Breast epithelium (tissue), 4 donors: ENCODE measurements around the gene AOC1. TPM values are rescaled to one million over a fixed set of nuclear protein-coding genes. Genes with fewer than 3 reads are reported as not detected.

Source experiments
- DNase-seq, 2 donors: peaks; one replicate each; pipeline ENCODE4 v3.0.0-alpha.2; 2019; ENCODE audit warnings: low spot score in 2 of 2
- H3K27ac ChIP-seq, 2 donors: fragments of 200-600 bp; sonication (generic) in 1 of 2; one replicate each; pipeline ENCODE4 v1.5.1; 2016 to 2019; ENCODE audit warnings: mild to moderate bottlenecking in 1 of 2
- H3K27me3 ChIP-seq, 2 donors: fragments of 200-600 bp; sonication (generic) in 1 of 2; one replicate each; pipeline versions ENCODE4 v1.5.1 to v1.6.0; 2017 to 2019; ENCODE audit warnings: control low read depth in 1 of 2, mild to moderate bottlenecking in 1 of 2
- H3K36me3 ChIP-seq: fragments of 200-600 bp; one replicate; pipeline ENCODE4 v1.5.1; 2019
- H3K4me1 ChIP-seq, 2 donors: fragments of 200-600 bp; sonication (generic); one replicate each; pipeline ENCODE4 v1.5.1; 2016 to 2019; ENCODE audit warnings: control low read depth in 1 of 2
- H3K4me3 ChIP-seq, 3 donors: fragments of 200-600 bp; sonication (generic); 1 replicate in 2 of 3; 2 replicates in 1 of 3; pipeline ENCODE4 v1.5.1; 2016 to 2019; ENCODE audit warnings: mild to moderate bottlenecking in 3 of 3, moderate library complexity in 2 of 3
- H3K9me3 ChIP-seq, 2 donors: fragments of 200-600 bp; sonication (generic) in 1 of 2; one replicate each; pipeline ENCODE4 v1.5.1; 2016 to 2019; ENCODE audit warnings: control low read depth in 1 of 2
- POLR2A ChIP-seq: fragments of 450-650 bp; IDR thresholded peaks from one replicate; pipeline ENCODE4 v1.6.1; 2016; ENCODE audit warnings: antibody characterized with exemption, mild to moderate bottlenecking, moderate library complexity
- POLR2AphosphoS5 ChIP-seq, 3 donors: sonication (generic); formaldehyde crosslinking; IDR thresholded peaks; one replicate each; pipeline ENCODE4 v1.6.1; 2017; ENCODE audit warnings: antibody characterized with exemption in 3 of 3
- intact Hi-C: fragments of 100-400 bp; cut with DNase I; formaldehyde crosslinking; loops from one replicate; pipeline ENCODE4 v1.15.1; 2023; ENCODE audit warnings: low total_unique reads
- total RNA-seq, 3 donors: library from RNA; depleted of rRNA; stranded (reverse); fragments of >200 nt; gene quantifications; one replicate each; pipeline ENCODE4 v1.1.0, GENCODE V29; 2016
- TF ChIP-seq, protein P1 (sequence below), 3 donors: fragments of 450-650 bp; IDR thresholded peaks; one replicate each; pipeline ENCODE4 v1.5.1; 2016 to 2017; ENCODE audit warnings: antibody characterized with exemption in 3 of 3, mild to moderate bottlenecking in 3 of 3, moderate library complexity in 3 of 3

AOC1 gene
- total RNA-seq, 3 donors from 2014 or later = 2.3 TPM; not detected in 2

GRCh38 chr7:150898475-150899011 lies 46.2 kb downstream of the AOC1 start:
- intact Hi-C loops = loop anchor here (10.0 kb wide), 1 partner anchor 66 kb away; no protein-coding TSS in a partner anchor
- TF ChIP-seq POLR2A = no peak
- TF ChIP-seq, protein P1, sequence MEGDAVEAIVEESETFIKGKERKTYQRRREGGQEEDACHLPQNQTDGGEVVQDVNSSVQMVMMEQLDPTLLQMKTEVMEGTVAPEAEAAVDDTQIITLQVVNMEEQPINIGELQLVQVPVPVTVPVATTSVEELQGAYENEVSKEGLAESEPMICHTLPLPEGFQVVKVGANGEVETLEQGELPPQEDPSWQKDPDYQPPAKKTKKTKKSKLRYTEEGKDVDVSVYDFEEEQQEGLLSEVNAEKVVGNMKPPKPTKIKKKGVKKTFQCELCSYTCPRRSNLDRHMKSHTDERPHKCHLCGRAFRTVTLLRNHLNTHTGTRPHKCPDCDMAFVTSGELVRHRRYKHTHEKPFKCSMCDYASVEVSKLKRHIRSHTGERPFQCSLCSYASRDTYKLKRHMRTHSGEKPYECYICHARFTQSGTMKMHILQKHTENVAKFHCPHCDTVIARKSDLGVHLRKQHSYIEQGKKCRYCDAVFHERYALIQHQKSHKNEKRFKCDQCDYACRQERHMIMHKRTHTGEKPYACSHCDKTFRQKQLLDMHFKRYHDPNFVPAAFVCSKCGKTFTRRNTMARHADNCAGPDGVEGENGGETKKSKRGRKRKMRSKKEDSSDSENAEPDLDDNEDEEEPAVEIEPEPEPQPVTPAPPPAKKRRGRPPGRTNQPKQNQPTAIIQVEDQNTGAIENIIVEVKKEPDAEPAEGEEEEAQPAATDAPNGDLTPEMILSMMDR (IDR thresholded peaks at IDR 0.05) = peak; percentile 63 to 91 (median 85)
- peaks cover 0 to 11% of the 10 kb centered on the region in 2 donors for H3K27me3 ChIP-seq
- peak; percentile 56 to 77 for DNase-seq
- no peaks in the 10 kb centered on the region for H3K4me1 ChIP-seq
- no peak overlapping the region for H3K27ac ChIP-seq
- no peaks in the 10 kb centered on the region for H3K36me3 ChIP-seq
- H3K4me3 ChIP-seq = no peak overlapping the region
- peaks cover 0 to 7% of the 10 kb centered on the region in 2 donors for H3K9me3 ChIP-seq

DNA sequence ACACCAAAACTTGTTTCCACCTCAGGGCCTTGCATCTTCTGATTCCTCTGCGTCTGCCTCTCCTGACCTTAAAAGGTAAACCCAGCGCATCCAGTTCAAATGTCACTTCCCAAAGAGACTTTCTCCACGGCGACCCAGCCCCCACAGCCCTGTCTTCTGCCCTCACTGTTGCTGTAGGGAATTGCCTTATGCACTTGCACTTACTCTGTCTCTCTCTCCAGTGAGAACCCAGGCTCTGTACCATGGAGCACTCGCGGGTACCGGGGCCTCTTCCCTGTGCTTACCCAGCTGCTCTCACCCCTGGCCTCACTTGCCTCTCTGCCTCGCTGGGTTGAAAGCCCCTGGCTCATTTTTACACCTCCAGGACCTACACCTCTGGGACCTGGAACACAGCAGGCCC lies 48.4 kb downstream of the AOC1 start:
- peaks cover 0 to 5% of the 10 kb centered on the region in 2 donors for H3K4me1 ChIP-seq
- H3K27me3 ChIP-seq = peaks cover 0 to 9% of the 10 kb centered on the region in 2 donors
- no peaks in the 10 kb centered on the region for H3K36me3 ChIP-seq
- H3K9me3 ChIP-seq = no peaks in the 10 kb centered on the region
- no peak overlapping the region for H3K4me3 ChIP-seq
- TF ChIP-seq POLR2AphosphoS5 (IDR thresholded peaks at IDR 0.05) = no peak
- TF ChIP-seq POLR2A = no peak
- TF ChIP-seq, protein P1 (IDR thresholded peaks at IDR 0.05) = no peak
- H3K27ac ChIP-seq = no peak overlapping the region
- intact Hi-C loops = no loop called here
- no peak for DNase-seq

DNA sequence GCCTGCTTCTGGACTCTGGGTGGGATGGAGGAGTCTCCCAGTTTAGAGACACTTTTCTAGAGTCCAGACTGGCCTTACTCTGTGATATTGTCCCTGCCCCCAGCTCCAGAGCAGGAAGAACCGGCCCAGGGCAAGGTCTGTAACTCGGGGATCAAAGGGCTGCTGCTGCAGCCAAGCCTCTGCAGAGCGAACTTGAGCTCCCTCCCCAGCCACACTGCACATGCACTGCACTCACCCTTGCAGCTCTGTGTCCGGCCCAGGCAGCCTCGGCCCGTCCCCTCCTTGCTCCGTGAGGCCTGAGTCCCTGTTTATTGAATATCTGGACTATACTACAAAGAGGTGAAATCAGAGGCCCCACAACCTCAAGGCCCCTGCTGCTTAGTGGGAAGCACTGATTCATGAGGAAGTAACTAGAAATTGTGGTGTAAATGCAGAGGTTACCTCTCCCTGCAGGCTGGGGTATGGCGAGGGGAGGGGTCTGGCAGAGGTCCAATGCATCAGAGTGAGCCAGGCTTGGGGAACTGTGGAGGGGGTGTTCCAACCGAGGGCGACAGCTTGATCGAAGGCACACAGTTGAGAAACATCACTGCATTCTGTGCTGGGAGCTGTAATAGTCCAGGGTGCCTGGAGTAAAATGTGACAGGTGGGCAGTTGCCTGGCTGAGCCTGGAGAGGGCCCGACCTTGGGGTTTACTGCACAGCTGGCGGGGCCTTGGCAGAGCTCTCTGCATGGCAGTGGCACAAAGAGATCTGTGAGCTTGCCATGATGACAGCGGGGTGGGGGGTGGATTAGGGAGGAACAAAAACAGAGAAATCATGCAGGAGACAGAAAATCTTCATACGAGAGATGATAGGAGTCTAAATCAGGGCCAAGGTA lies 49.1 kb downstream of the AOC1 start:
- peaks cover 0 to 5% of the 10 kb centered on the region in 2 donors for H3K4me1 ChIP-seq
- no peaks in the 10 kb centered on the region for H3K9me3 ChIP-seq
- no peak for DNase-seq
- intact Hi-C loops = no loop called here
- H3K4me3 ChIP-seq = no peak overlapping the region
- H3K36me3 ChIP-seq = no peaks in the 10 kb centered on the region
- TF ChIP-seq, protein P1 (IDR thresholded peaks at IDR 0.05) = no peak
- no peak for TF ChIP-seq POLR2A
- TF ChIP-seq POLR2AphosphoS5 (IDR thresholded peaks at IDR 0.05) = no peak
- peaks cover 0 to 5% of the 10 kb centered on the region in 2 donors for H3K27me3 ChIP-seq
- H3K27ac ChIP-seq = no peak overlapping the region

DNA sequence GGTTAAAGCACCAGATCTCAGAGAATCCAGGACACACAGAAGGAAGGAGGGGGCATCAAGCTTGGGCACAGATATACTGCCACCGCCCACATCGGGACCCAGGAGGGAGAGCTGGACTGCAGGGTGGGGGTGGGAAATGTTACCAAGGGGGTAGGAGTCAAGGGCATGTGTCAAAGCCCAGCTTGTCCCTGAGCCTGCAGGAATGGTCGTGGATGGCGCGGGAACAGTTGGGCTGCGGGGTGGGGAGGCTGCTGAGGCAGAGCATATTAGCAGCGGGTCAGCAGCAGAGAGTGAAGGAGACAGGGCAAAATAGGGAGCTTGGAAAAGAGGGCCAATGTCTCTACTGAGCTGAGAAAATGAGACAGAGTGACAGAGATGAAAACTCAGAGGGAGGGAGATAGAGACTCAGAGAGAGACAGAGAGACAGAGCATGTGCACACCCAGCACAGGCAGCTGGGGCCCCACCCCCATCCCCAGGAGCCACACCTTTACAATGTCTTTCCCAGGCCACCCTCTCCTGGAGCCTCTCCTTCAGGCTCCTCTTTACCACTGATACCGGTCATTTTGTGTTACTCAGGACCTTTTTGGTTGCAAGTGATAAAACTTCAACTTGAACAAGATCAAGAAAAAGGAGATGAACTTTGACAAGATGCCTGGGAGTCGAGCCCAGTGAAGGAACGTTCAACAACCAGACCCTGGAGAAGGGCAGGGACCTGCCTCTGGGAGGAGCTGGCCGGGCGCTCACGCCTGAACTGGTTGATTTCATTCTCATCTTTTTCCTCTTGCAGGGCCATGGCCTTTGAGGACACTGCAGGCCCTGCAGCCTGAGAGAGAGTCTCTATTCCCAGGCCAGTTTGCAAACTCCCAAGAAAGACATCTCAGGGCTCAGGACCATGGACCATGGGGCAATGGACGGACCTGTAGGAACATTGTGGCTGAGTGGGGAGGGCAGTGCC lies 50.0 kb downstream of the AOC1 start:
- Histone ChIP-seq H3K27ac (no peak overlapping the region), H3K4me3 (no peak overlapping the region), H3K36me3 (no peaks in the 10 kb centered on the region), H3K27me3 (no peaks in the 10 kb centered on the region), H3K9me3 (no peaks in the 10 kb centered on the region), H3K4me1 (peaks cover 0 to 5% of the 10 kb centered on the region in 2 donors)
- intact Hi-C loops = no loop called here
- no peak for DNase-seq
- TF ChIP-seq POLR2AphosphoS5 (IDR thresholded peaks at IDR 0.05) (no peak), POLR2A (no peak)
- TF ChIP-seq, protein P1 (IDR thresholded peaks at IDR 0.05) = no peak
